WTC11 (cell line): ENCODE results near the gene STOX2. TPM values are rescaled to one million over a fixed set of nuclear protein-coding genes. Genes with fewer than 3 reads are reported as not detected.

ENCODE experiments used
- ATAC-seq: fragments of 200-7000 bp; cut with Tn5 transposase; 2 replicates; pipeline ENCODE4 v1.10.0; 2021; ENCODE audit warnings: mild to moderate bottlenecking, moderate library complexity
- CTCF ChIA-PET: fragments of 300-600 bp; sonication (Branson Sonifier 250); formaldehyde crosslinking; loops from one replicate; lab custom pipeline; 2021; ENCODE audit warnings: antibody characterized with exemption; lab: Charles Lee
- POLR2A ChIA-PET: fragments of 350-600 bp; sonication (Branson Sonifier 250); formaldehyde crosslinking; loops from one replicate; lab custom pipeline; 2021; ENCODE audit warnings: antibody characterized with exemption; lab: Charles Lee
- DNase-seq: peaks from one replicate; pipeline ENCODE4 v3.0.0; 2021; ENCODE audit warnings: low spot score
- H3K27ac Mint-ChIP-seq: 2 replicates; pipeline ENCODE4 v1.8.0; 2021; ENCODE audit warnings: mixed read lengths
- H3K27me3 Mint-ChIP-seq: 2 replicates; pipeline ENCODE4 v1.8.0; 2021; ENCODE audit warnings: low read depth, mild to moderate bottlenecking, moderate library complexity, mixed read lengths
- H3K36me3 Mint-ChIP-seq: 2 replicates; pipeline ENCODE4 v1.8.0; 2021; ENCODE audit warnings: mixed read lengths
- H3K4me1 Mint-ChIP-seq: 2 replicates; pipeline ENCODE4 v1.8.0; 2022; ENCODE audit warnings: mixed read lengths
- H3K4me3 Mint-ChIP-seq: 2 replicates; pipeline ENCODE4 v1.8.0; 2021; ENCODE audit warnings: mild to moderate bottlenecking, moderate library complexity, mixed read lengths
- H3K9me3 Mint-ChIP-seq: 2 replicates; pipeline ENCODE4 v1.8.0; 2021; ENCODE audit warnings: mixed read lengths
- ATF6 ChIP-seq: sonication (generic); formaldehyde crosslinking; IDR thresholded peaks from 2 replicates; pipeline ENCODE4 v1.8.1; 2023; ENCODE audit warnings: mild to moderate bottlenecking, missing genetic modification reagents
- CREM ChIP-seq: sonication (generic); formaldehyde crosslinking; IDR thresholded peaks from 2 replicates; pipeline ENCODE4 v1.8.1; 2022; ENCODE audit warnings: mild to moderate bottlenecking, missing genetic modification reagents, moderate library complexity
- E2F5 ChIP-seq: sonication (generic); formaldehyde crosslinking; IDR thresholded peaks from 2 replicates; pipeline ENCODE4 v1.8.1; 2022; ENCODE audit warnings: mild to moderate bottlenecking, moderate library complexity, missing genetic modification reagents
- EMX1 ChIP-seq: fragments of 250-450 bp; sonication (Bioruptor Pico); IDR thresholded peaks from 2 replicates; pipeline ENCODE4 v1.8.0; 2021; ENCODE audit warnings: mild to moderate bottlenecking
- ERG ChIP-seq: fragments of 250-450 bp; sonication (Bioruptor Pico); IDR thresholded peaks from 2 replicates; pipeline ENCODE4 v1.8.0; 2021; ENCODE audit warnings: mild to moderate bottlenecking
- ETV6 ChIP-seq: sonication (generic); formaldehyde crosslinking; IDR thresholded peaks from 2 replicates; pipeline ENCODE4 v1.8.1; 2022; ENCODE audit warnings: mild to moderate bottlenecking, missing genetic modification reagents
- GRHL2 ChIP-seq: fragments of 250-450 bp; sonication (Bioruptor Pico); IDR thresholded peaks from 2 replicates; pipeline ENCODE4 v1.8.0; 2022; ENCODE audit warnings: mild to moderate bottlenecking, moderate library complexity; ENCODE audit not compliant: insufficient replicate concordance, severe bottlenecking
- IRF1 ChIP-seq: sonication (generic); formaldehyde crosslinking; IDR thresholded peaks from 2 replicates; pipeline ENCODE4 v1.8.0; 2023; ENCODE audit warnings: missing genetic modification reagents
- MXD4 ChIP-seq: fragments of 250-450 bp; sonication (Bioruptor Pico); IDR thresholded peaks from 2 replicates; pipeline ENCODE4 v1.8.0; 2021; ENCODE audit warnings: mild to moderate bottlenecking, moderate library complexity, borderline replicate concordance
- PREB ChIP-seq: sonication (generic); formaldehyde crosslinking; IDR thresholded peaks from 2 replicates; pipeline ENCODE4 v1.8.1; 2022; ENCODE audit warnings: mild to moderate bottlenecking, missing genetic modification reagents, moderate library complexity, borderline replicate concordance
- STAT6 ChIP-seq: sonication (generic); formaldehyde crosslinking; conservative IDR thresholded peaks from 2 replicates; pipeline ENCODE4 v1.8.1; 2023; ENCODE audit warnings: mild to moderate bottlenecking, low read depth, missing genetic modification reagents, moderate library complexity
- ZNF396 ChIP-seq: fragments of 250-450 bp; sonication (Bioruptor Pico); IDR thresholded peaks from 2 replicates; pipeline ENCODE4 v1.8.0; 2021; ENCODE audit warnings: mild to moderate bottlenecking, moderate library complexity, borderline replicate concordance
- ZNF423 ChIP-seq: fragments of 250-450 bp; sonication (Bioruptor Pico); IDR thresholded peaks from 2 replicates; pipeline ENCODE4 v2.1.2; 2022; ENCODE audit warnings: mild to moderate bottlenecking, moderate library complexity
- ZNF532 ChIP-seq: fragments of 250-450 bp; sonication (Bioruptor Pico); IDR thresholded peaks from 2 replicates; pipeline ENCODE4 v1.9.0; 2021; ENCODE audit warnings: mild to moderate bottlenecking, borderline replicate concordance
- total RNA-seq: library from RNA; stranded (reverse); gene quantifications from 3 replicates; pipeline ENCODE4 v1.2.3, GENCODE V29; 2021

The STOX2 gene
- total RNA-seq, 1 experiment from 2014 or later = 31.6 TPM

GRCh38 chr4:183871581-183871980 is 33.5 kb upstream of the STOX2 start (continued):
- TF ChIP-seq ATF6 (CRISPR knock-in tag) (no peak), EMX1 (CRISPR knock-in tag) (no peak), STAT6 (CRISPR knock-in tag) (no peak), ETV6 (CRISPR knock-in tag) (no peak), E2F5 (no peak), ZNF396 (CRISPR knock-in tag) (no peak), ERG (CRISPR knock-in tag) (no peak), ZNF532 (CRISPR knock-in tag) (no peak), CREM (CRISPR knock-in tag) (no peak)

GRCh38 chr4:183872531-183872930 is 32.6 kb upstream of the STOX2 start:
- Mint-ChIP-seq H3K4me3 (no peak overlapping the region), H3K9me3 (no peaks in the 10 kb centered on the region), H3K27me3 (peaks cover 14% of the 10 kb centered on the region), H3K36me3 (no peaks in the 10 kb centered on the region), H3K4me1 (peaks cover 15% of the 10 kb centered on the region), H3K27ac (no peak overlapping the region)
- no peak for DNase-seq
- CTCF ChIA-PET = no interaction called here
- TF ChIP-seq MXD4 (CRISPR knock-in tag) = no peak
- POLR2A ChIA-PET = interaction anchor here (0.6 kb wide), 1 partner anchor 1005 kb away, joined by 3 read pairs; no protein-coding TSS in a partner anchor
- ATAC-seq = no peak

- Mint-ChIP-seq H3K4me1 (peaks cover 11% of the 10 kb centered on the region), H3K27ac (no peak overlapping the region), H3K4me3 (no peak overlapping the region), H3K27me3 (peaks cover 5% of the 10 kb centered on the region; the same call in 1 of the 2 replicates), H3K9me3 (no peaks in the 10 kb centered on the region), H3K36me3 (no peaks in the 10 kb centered on the region)
- DNase-seq = no peak
- TF ChIP-seq PREB (CRISPR knock-in tag) (no peak), ZNF423 (CRISPR knock-in tag) (no peak), GRHL2 (no peak), STAT6 (CRISPR knock-in tag) (no peak), IRF1 (no peak), MXD4 (CRISPR knock-in tag) (no peak)
- ChIA-PET CTCF (no interaction called here), POLR2A (interaction anchor here (0.6 kb wide), 1 partner anchor 1004 kb away, joined by 3 read pairs; no protein-coding TSS in a partner anchor)
- no peak for ATAC-seq
Measured at GRCh38 chr4:183873409-183874185, 31.5 kb upstream of the STOX2 start.
